Amniotic epithelial cell (primary cell): ENCODE measurements around the gene TMEM269.
"Not testable (repeated sequence)": the region's sequence is repeated elsewhere in the genome, so short reads cannot be mapped to it uniquely, and the experiment has no call there.

Source experiments
- DNase-seq: peaks from one replicate; pipeline ENCODE4 v3.0.0-alpha.2; 2010; ENCODE audit warnings: low read depth

Gene TMEM269

DNA sequence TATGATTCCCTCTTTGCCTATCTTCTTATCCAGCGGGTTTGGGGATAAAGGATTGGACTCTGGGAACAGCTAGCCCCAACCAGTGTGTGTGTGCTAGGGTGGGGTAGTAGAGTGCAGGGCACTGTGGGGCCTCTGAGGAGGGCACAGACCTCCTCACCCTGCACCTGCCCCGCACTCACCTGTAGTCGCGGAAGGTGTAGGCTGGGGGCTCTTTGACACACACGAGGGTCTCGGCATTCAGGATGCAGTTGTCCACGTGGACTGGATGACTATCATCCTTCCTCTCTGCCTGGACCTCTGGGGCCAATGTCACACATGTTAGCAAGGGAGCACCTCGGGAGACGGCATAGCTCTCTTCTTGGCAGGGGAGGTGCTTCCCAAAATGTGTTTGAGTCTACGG is 36.8 kb upstream of the TMEM269 start:
- DNase-seq, result no peak

DNA sequence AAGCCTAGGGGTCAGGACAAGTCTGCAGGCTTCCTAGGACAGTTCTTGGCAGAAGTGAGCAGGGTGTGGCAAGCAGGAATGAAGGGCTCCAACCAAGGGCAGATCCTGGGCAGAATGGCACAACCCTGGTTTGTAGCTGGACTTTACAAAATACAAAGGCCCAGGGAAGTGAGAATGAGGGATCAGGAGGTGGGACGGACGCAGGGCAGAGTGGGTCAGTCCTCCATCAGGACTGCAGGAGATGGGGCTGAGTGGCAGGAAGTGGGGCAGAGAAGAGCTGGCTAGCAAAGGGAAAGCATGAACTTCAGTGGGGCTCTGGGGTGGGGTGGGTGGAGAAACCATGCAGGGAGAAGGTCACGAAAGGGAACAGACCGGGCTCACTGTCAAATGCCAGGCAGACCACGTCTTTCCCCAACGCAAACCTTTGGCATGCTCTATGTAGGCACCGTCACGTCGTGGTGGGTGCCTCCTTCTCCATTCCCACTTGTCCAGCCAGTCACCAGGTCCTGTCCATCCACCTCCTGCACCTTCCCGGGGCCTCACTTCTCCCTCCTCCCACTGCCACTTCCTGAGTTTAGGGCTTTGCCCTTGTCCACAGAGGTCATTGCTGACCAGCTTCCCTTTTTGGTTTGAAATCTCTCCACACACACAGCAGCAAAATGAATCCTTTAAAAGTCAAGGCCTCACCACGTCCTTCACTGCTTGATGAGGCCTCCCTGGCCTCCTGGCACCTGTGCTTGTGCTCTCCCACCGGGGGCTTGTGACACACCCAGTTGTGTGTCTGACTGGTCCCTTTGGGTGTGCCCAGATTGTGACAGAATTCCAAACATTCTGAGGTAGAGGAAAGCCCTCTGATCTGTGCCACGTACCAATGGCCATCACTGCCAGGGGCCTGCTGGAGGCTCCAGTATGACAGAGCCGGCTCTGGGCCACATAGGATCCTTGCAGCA is 36.1 kb upstream of the TMEM269 start:
- DNase-seq, result no peak

DNA sequence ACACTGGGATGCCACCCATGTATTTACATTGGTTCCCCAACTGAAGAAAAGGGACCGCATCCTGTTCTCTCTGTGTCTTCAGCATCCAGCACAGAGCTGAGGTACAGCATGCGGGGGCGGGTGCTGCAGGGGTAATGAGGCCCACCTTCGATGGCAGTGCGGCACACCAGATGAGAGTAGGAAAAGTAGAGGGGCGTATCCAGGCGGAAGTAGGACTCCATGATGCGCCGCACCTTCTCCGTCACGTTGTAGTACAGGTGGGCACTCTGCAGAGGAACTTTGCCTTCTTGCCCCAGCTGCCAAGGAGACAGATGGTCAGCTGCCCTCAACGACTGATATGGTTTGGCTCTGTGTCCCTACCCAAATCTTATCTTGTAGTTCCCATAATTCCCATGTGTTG is 34.8 kb upstream of the TMEM269 start:
- no peak for DNase-seq

- DNase-seq, result not testable (repeated sequence)
Measured at GRCh38 chr1:42751511-42752070, 33.2 kb upstream of the TMEM269 start.

- DNase-seq, result no peak
Measured at GRCh38 chr1:42752284-42752683, 32.5 kb upstream of the TMEM269 start.

DNA sequence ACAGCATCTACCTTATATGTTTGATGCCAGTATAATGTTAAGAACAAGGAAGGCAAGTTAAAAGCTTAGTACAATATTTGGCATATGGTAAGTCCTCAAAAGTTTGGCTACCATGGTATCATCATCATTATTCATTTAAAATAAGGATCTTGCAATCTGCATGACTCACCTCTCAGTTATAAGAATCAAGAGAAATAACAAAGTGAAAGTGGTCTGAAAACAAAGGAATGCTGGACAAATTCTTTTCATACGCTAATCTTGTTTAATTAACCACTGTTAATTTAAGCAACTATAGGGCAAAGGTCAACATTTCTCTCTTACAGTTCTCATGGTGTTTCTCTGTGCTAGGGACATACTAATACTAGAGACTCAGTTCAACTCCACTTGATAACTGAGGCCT is 31.7 kb upstream of the TMEM269 start:
- DNase-seq, result peak; percentile 77

- peak; percentile 50 for DNase-seq
Measured at GRCh38 chr1:42756956-42757891, 27.6 kb upstream of the TMEM269 start.

- no peak for DNase-seq
Measured at GRCh38 chr1:42757892-42758275, 26.9 kb upstream of the TMEM269 start.

GRCh38 chr1:42758641-42759040 is 26.1 kb upstream of the TMEM269 start:
- DNase-seq, result no peak

DNA sequence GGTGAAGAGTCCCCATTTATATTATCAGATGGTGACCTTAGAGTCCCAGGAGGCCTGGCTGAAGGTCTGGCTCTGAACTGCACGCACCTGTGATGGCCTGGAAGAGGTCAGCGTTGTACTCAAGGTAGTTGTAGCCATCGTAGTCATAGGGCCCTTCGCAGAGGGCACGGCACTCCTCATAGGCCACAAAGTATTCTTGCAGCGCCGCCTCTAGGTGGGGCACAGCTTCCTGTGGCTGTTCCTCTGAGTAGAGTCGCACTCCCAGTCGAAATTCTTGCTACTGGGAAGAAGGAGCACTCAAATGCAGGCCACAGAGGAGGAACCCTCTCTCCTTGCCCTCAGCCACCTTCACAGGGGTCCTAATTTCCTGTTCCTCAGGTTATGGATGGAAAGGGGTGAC is 25.7 kb upstream of the TMEM269 start:
- no peak for DNase-seq

DNA sequence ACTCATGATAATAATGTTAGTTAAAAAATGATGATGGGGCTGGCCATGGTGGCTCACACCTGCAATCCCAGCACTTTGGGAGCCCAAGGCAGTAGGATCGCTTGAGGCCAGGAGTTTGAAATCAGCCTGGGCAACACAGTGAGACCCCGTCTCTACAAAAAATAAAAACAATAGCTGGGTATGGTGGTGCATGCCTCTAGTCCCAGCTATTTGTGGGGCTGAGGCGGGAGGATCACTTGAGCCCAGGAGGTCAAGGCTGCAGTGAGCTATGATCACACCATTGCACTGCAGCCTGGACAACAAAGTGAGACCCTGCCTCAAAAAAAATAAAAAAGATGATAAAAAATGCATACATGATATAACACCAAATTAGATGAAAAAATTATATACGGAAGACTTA is 23.2 kb upstream of the TMEM269 start:
- no peak for DNase-seq

- DNase-seq, result no peak
Measured at GRCh38 chr1:42762269-42762668, 22.5 kb upstream of the TMEM269 start.

DNA sequence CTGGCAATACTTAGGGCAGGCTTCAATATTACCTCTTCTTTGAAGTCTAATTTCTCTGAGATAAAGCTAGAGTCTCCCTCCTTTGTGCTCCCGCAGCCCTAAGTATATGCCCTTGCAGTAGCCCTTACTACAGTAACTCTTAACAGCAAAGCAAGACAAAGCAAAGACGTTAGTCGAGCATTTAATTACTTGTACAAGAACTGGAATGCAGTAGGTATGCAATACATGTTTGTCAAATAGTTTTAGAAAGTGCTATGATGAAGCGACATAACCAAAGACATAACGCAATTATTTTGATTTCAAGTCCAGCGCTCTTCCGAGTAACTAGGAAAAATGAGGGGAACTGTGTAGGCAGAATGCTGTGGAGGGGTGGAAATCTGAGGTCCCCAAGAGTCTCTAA is 19.5 kb upstream of the TMEM269 start:
- no peak for DNase-seq

GRCh38 chr1:42765832-42766740 is 18.7 kb upstream of the TMEM269 start:
- peak; percentile 74 for DNase-seq

GRCh38 chr1:42766741-42767509 is 17.9 kb upstream of the TMEM269 start, which contains the start of the genes C1orf50 and P3H1:
C1orf50 (plus strand) TSS chr1:42767249; CDS start chr1:42767312, 63 bp downstream.
P3H1 (minus strand) TSS chr1:42767028; CDS start chr1:42766971, 57 bp downstream.
- peak; percentile 98 for DNase-seq

GRCh38 chr1:42767510-42768000 is 17.2 kb upstream of the TMEM269 start:
- DNase-seq, result no peak

- no peak for DNase-seq
Measured at GRCh38 chr1:42768172-42768571, 16.6 kb upstream of the TMEM269 start.

DNA sequence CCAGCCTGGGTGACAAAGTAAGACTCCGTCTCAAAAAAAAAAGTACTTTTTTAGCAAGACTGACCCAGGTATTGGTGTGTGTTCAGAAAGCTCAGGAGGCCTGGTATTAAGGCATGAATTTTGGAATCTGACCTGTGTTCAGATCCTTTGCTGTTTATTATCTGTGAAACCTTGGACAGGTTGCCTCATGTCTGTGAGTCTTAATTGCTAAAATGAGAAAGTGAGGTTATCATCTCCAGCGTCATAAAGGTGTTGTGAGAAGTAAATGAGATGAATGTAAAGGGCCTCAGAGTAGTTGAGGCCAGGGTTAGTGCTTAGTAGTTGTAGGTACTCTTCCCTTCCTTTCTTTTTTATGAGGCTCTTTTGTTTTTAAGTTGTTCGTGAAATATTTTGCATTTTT is 15.0 kb upstream of the TMEM269 start:
- no peak for DNase-seq

DNA sequence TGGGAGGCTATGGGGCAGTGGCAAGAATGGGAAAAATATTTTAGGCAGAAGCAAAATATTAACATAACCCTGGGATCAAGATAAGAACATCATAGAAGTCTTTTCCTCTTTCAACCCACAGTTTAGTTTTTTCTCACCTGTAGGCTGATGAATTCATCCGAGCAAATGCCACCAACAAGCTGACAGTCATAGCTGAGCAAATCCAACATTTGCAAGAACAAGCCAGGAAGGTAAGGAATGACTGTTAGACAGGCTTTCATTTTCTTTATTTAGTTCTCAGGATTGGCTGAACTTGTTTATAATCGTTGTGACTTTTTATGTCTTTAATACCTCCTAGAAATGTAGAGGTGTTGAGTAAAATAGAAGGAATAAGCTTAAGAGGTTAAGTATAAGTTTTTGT is 11.4 kb upstream of the TMEM269 start:
- no peak for DNase-seq

DNA sequence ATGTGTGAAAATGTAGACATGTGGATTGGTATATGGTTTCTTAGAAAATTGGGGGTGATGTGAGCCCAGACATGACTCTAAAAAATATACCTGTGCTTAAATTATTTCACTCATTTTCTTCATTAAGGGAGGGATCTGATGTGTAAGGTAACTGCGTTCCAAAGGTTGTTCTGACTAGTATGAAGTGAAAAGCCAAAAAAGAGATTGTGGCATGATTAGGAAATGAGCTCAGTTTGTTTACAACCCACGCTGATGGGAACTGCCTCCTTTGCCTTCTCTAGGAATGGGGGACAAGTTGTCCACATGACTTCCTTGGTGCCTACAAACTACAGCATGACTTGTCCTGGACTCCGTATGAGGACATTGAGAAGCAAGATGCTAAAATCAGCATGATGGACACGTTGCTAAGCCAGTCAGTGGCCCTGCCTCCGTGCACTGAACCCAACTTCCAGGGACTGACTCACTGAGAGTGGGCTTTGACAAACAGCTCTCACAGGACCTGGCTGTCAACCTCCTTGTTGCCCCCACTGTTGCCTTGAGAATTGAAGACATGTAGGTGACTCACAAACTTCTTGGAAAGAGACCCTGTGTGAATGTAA is 9.8 kb upstream of the TMEM269 start:
- no peak for DNase-seq
